ENCODE results near the gene SLC26A9.

DNA sequence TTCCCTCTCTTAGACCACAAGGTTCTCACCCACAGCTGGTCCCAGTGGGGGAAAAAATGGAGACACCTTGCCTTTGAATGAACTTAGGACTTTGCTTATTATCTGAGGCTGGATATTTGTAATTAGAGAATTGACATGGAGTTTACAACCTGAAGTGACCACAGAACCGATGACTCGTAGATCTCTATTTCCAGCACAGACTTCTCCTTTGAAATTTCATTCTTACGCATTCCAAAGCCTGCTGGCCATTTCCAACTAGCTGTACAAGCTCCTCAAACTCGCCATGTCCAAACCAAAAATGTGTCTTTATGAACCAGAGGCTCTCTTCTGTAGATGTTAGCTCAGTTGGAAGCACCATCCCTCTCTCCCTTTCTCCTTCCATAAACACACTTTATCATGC is 48.0 kb upstream of the SLC26A9 start:
- TF ChIP-seq POLR2A (IDR thresholded peaks at IDR 0.05): no peak
- TF ChIP-seq CTCF (IDR thresholded peaks at IDR 0.05): no peak
